Umbilical cord (tissue), 2 donors: Measurements from ENCODE around the gene OPCML. TPM values are rescaled to one million over a fixed set of nuclear protein-coding genes. Genes with fewer than 3 reads are reported as not detected.

Source experiments
- DNase-seq: peaks from one replicate; pipeline ENCODE4 v3.0.0-alpha.2; 2015; ENCODE audit warnings: low spot score
- total RNA-seq: library from RNA; depleted of rRNA; stranded (reverse); fragments of >200 nt; gene quantifications from one replicate; pipeline ENCODE4 v1.2.3, GENCODE V29; 2014; ENCODE audit warnings: low replicate concordance; ENCODE audit not compliant: insufficient read depth

OPCML gene
- total RNA-seq, 1 donor from 2014 or later: 4.8 TPM

- no peak for DNase-seq
These were observed 230.2 kb downstream of the OPCML start for GRCh38 chr11:133302056-133302455.

GRCh38 chr11:133300666-133301065 is 231.6 kb downstream of the OPCML start:
- no peak for DNase-seq

- no peak for DNase-seq
These were observed 240.5 kb downstream of the OPCML start for GRCh38 chr11:133291780-133292179.

- no peak for DNase-seq
These were observed 246.9 kb downstream of the OPCML start for GRCh38 chr11:133285359-133285758.

GRCh38 chr11:133284156-133284555 is 248.1 kb downstream of the OPCML start:
- no peak for DNase-seq

GRCh38 chr11:133277886-133278285 is 254.4 kb downstream of the OPCML start:
- no peak for DNase-seq

- DNase-seq: no peak
These were observed 260.2 kb downstream of the OPCML start for GRCh38 chr11:133271871-133272776.

- no peak for DNase-seq
These were observed 261.1 kb downstream of the OPCML start for GRCh38 chr11:133271206-133271605.

GRCh38 chr11:133269267-133269666 is 263.0 kb downstream of the OPCML start:
- no peak for DNase-seq

GRCh38 chr11:133266986-133267385 is 265.3 kb downstream of the OPCML start:
- no peak for DNase-seq

- no peak for DNase-seq
These were observed 266.7 kb downstream of the OPCML start for GRCh38 chr11:133265530-133266035.

GRCh38 chr11:133263332-133263731 is 269.0 kb downstream of the OPCML start:
- no peak for DNase-seq

GRCh38 chr11:133258751-133259150 is 273.6 kb downstream of the OPCML start:
- DNase-seq: no peak

GRCh38 chr11:133254601-133255000 is 277.7 kb downstream of the OPCML start:
- no peak for DNase-seq

- DNase-seq: no peak
These were observed 278.7 kb downstream of the OPCML start for GRCh38 chr11:133253570-133253969.

GRCh38 chr11:133251841-133252240 is 280.5 kb downstream of the OPCML start:
- no peak for DNase-seq

GRCh38 chr11:133249530-133249929 is 282.8 kb downstream of the OPCML start:
- DNase-seq: no peak

- no peak for DNase-seq
These were observed 283.2 kb downstream of the OPCML start for GRCh38 chr11:133249065-133249464.

- no peak for DNase-seq
These were observed 288.5 kb downstream of the OPCML start for GRCh38 chr11:133243832-133244231.

GRCh38 chr11:133240908-133241655 is 291.2 kb downstream of the OPCML start:
- DNase-seq: no peak

- DNase-seq: no peak
These were observed 292.7 kb downstream of the OPCML start for GRCh38 chr11:133239575-133239974.

GRCh38 chr11:133238495-133238894 is 293.8 kb downstream of the OPCML start:
- DNase-seq: no peak

- DNase-seq: no peak
These were observed 294.3 kb downstream of the OPCML start for GRCh38 chr11:133238027-133238426.
